GM19035 (cell line): ENCODE results near the gene NCKAP5.

Source experiments
- ATAC-seq: cut with Tn5 transposase; IDR thresholded peaks from one replicate; pipeline ENCODE4 v1.9.1; 2021; ENCODE audit not compliant: unreplicated experiment

Gene NCKAP5

GRCh38 chr2:132664096-132664495 is 904.2 kb downstream of the NCKAP5 start:
- no peak for ATAC-seq

GRCh38 chr2:132662732-132663131 is 905.5 kb downstream of the NCKAP5 start:
- ATAC-seq, result no peak

- ATAC-seq, result no peak
Measured at GRCh38 chr2:132659331-132659730, 908.9 kb downstream of the NCKAP5 start.

GRCh38 chr2:132656266-132656975 is 911.8 kb downstream of the NCKAP5 start:
- ATAC-seq, result no peak

- no peak for ATAC-seq
Measured at GRCh38 chr2:132654968-132655367, 913.3 kb downstream of the NCKAP5 start.

- ATAC-seq, result no peak
Measured at GRCh38 chr2:132654335-132654734, 913.9 kb downstream of the NCKAP5 start.

GRCh38 chr2:132652474-132652873 is 915.8 kb downstream of the NCKAP5 start:
- ATAC-seq, result no peak

GRCh38 chr2:132651115-132652045 is 916.9 kb downstream of the NCKAP5 start:
- ATAC-seq, result peak; percentile 67

GRCh38 chr2:132646540-132647108 is 921.6 kb downstream of the NCKAP5 start:
- ATAC-seq, result no peak

- no peak for ATAC-seq
Measured at GRCh38 chr2:132645722-132646539, 922.3 kb downstream of the NCKAP5 start.

- ATAC-seq, result no peak
Measured at GRCh38 chr2:132645176-132645575, 923.1 kb downstream of the NCKAP5 start.

- ATAC-seq, result no peak
Measured at GRCh38 chr2:132642415-132642814, 925.8 kb downstream of the NCKAP5 start.

GRCh38 chr2:132641819-132642218 is 926.4 kb downstream of the NCKAP5 start:
- ATAC-seq, result no peak

GRCh38 chr2:132640116-132640515 is 928.1 kb downstream of the NCKAP5 start:
- no peak for ATAC-seq

- ATAC-seq, result no peak
Measured at GRCh38 chr2:132638313-132639040, 929.8 kb downstream of the NCKAP5 start.

GRCh38 chr2:132636346-132636745 is 931.9 kb downstream of the NCKAP5 start:
- ATAC-seq, result no peak

GRCh38 chr2:132633635-132634034 is 934.6 kb downstream of the NCKAP5 start:
- ATAC-seq, result no peak

- no peak for ATAC-seq
Measured at GRCh38 chr2:132632000-132632649, 936.1 kb downstream of the NCKAP5 start.

- no peak for ATAC-seq
Measured at GRCh38 chr2:132627536-132627935, 940.7 kb downstream of the NCKAP5 start.
